Subcutaneous adipose tissue (tissue), 4 donors: ENCODE data around the gene SIPA1. TPM values are rescaled to one million over a fixed set of nuclear protein-coding genes. Genes with fewer than 3 reads are reported as not detected.

Source experiments
- total RNA-seq, 4 donors: library from RNA; depleted of rRNA; stranded (reverse); fragments of >200 nt; gene quantifications; one replicate each; pipeline ENCODE4 v1.1.0, GENCODE V29; 2016
- TF ChIP-seq, protein P1 (sequence below): fragments of 450-650 bp; IDR thresholded peaks from one replicate; pipeline ENCODE4 v1.5.1; 2016; ENCODE audit warnings: low read depth, mild to moderate bottlenecking, control low read depth, antibody characterized with exemption, moderate library complexity

The SIPA1 gene
- total RNA-seq, 4 donors from 2014 or later, result 19.8 to 42.8 (median 22.9) TPM

DNA sequence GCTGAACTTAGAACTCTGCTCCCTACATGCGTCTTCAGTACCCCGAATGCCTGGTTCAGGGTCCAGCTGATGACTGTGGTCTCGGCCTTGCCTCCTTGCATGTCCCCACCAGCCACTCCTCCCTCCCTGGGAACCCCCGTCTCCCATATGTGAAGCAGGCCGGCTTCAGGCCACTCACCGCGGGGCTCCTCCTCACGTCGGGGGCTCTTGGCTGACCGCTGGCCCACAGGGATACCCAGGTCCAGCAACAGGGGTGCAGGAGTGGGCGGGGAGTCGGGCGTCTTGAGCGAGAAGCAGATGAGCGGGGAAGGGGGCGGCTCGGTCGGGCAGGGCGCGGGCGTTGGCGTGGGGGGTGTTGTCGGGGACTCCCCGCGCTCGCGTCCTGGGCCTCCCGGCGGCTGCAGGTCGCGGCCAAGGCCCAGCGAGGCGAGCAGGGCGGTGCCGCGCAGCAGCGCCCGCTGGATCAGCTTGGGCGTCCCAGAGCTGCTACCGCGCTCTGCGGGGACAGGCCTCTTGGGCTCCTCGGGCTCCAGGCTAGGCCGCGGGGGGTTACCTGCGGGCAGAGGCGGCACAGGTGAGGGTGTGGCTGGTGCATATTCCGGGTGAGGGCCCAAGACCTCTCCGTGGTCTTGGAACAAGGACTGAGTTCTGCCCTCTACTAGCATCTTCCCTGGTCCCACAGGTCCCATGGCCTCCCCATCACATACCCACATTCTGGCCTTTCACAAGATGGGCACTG lies 38.5 kb upstream of the SIPA1 start:
- TF ChIP-seq, protein P1, sequence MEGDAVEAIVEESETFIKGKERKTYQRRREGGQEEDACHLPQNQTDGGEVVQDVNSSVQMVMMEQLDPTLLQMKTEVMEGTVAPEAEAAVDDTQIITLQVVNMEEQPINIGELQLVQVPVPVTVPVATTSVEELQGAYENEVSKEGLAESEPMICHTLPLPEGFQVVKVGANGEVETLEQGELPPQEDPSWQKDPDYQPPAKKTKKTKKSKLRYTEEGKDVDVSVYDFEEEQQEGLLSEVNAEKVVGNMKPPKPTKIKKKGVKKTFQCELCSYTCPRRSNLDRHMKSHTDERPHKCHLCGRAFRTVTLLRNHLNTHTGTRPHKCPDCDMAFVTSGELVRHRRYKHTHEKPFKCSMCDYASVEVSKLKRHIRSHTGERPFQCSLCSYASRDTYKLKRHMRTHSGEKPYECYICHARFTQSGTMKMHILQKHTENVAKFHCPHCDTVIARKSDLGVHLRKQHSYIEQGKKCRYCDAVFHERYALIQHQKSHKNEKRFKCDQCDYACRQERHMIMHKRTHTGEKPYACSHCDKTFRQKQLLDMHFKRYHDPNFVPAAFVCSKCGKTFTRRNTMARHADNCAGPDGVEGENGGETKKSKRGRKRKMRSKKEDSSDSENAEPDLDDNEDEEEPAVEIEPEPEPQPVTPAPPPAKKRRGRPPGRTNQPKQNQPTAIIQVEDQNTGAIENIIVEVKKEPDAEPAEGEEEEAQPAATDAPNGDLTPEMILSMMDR, result no peak

DNA sequence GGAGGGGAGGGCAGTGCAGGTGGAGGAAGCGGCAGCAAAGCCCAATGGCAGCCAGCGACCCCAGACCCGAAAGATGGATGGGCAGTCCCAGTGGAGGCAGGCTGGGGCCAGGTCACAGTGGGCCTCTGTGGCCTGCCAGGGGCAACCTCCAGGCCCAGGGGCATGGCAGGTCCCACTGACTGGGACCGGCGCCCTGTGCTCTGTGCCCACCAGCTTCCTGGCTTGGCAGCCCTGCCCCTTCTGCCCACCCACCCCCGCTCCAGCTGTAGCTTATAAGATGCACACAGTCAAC lies 38.0 kb upstream of the SIPA1 start:
- TF ChIP-seq, protein P1, result no peak

GRCh38 chr11:65604258-65604657 lies 33.6 kb upstream of the SIPA1 start:
- TF ChIP-seq, protein P1, result no peak

DNA sequence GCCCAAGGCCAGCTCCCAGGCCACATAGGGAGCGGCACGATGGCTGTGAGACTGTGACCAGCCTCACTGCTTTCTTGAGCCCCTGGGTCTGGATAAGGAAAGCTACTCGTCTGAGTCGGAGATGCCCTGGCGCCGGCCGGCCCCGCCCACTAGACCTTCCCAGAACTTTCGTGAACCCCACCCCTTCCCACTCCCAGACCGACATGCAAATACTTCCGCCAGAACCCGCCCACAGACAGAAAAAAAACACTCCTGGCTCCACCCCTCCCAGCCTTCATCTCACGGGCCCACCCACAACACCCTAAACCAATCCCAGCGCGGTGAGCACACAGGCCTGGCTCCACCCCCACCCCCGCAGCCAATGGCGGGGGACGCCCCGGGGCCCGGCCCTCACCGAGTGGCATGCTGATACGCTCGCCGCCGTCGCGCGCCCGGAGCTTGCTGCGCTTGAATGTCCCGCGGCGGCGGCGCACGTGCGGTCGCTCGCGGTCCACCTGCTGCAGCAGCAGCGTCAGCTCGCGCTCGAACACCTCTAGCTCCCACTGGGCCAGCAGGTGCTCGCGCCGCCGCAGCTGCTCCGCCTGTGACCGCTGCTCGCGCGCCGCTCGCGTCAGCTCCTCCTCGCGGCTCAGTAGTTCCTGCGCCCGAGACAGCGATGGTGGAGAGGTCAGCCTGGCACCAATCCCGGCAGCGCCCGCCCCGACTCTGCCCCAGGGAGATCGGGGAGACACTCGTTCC lies 30.9 kb upstream of the SIPA1 start:
- TF ChIP-seq, protein P1, result no peak

GRCh38 chr11:65607614-65608426 lies 30.1 kb upstream of the SIPA1 start:
- TF ChIP-seq, protein P1, result no peak

DNA sequence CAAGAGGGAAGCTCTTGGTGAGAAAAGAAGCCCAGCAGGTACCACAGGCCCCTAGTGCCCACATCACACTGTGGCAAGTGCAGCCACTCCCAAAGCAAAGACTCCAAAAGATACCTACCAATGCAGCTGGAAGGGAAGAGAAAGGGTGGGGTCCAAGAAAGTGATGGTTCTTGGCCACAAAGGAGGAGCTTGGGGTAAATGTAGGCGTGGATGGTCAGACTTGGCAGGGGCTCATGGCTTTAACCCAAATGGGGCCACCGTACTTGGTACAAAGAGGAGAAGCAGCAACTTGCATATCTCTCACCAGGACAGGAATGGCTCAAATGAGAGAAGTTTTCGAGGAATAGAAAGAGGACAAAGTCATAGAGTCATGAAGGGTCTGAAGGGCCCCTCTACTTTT lies 28.7 kb upstream of the SIPA1 start:
- TF ChIP-seq, protein P1, result no peak

- TF ChIP-seq, protein P1, result no peak
Observed at GRCh38 chr11:65609665-65610064, 28.2 kb upstream of the SIPA1 start.
